ENCODE results near the gene SCG3.

The SCG3 gene

DNA sequence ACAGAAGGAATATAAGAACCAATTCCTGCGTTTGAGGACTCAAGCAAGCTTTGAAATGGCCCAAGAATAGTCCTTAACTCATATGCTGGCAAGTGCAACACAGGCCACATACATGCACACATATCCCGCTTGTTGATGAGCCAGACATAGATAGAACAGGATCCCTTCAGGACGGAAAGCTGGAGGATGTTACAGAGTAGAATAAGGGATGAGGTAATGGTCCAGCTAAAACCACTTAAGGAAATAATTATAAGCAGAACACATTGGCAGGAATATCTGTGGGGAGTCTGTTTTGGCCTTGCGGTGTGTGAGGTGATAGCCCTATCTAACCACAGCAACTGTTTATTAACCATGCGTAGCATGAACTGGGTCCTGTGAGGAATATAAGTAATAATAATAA lies 25.0 kb downstream of the SCG3 start:
- H3K4me3 ChIP-seq (ENCODE audit: low read depth, low read length): no peak overlapping the region
- TF ChIP-seq, protein P1, sequence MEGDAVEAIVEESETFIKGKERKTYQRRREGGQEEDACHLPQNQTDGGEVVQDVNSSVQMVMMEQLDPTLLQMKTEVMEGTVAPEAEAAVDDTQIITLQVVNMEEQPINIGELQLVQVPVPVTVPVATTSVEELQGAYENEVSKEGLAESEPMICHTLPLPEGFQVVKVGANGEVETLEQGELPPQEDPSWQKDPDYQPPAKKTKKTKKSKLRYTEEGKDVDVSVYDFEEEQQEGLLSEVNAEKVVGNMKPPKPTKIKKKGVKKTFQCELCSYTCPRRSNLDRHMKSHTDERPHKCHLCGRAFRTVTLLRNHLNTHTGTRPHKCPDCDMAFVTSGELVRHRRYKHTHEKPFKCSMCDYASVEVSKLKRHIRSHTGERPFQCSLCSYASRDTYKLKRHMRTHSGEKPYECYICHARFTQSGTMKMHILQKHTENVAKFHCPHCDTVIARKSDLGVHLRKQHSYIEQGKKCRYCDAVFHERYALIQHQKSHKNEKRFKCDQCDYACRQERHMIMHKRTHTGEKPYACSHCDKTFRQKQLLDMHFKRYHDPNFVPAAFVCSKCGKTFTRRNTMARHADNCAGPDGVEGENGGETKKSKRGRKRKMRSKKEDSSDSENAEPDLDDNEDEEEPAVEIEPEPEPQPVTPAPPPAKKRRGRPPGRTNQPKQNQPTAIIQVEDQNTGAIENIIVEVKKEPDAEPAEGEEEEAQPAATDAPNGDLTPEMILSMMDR (IDR thresholded peaks at IDR 0.05; ENCODE audit: low read depth, low read length): no peak

DNA sequence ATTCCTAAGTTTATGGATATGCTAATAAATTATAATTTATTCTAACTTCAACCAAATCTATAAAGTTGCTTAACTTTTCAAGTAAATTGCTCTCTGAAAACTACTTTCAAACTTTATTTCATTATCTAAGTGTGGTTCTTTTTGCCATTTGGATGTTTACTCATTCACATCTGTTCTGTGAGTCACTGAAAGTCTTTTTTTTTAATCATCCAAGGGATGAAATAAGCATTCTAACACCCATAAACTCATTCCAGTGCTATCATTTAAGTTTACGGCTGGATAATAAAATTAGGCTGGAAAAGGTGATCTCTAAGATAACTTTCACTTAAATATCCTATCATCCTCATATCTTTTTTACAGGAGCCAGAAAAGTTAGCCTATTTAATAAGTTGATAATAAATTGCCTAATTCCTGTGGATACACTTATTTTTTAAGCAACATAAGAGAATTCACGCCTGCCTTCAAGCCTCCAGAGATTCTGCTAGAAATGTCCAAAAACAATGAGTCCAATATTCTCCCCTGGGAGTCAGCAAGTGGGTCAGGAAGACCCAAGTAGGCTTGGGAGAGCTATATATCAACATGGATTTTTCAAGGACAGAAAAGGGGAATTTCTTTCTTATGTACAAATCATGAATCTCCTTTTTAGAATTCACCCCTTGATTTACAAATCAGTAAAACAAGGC lies 25.8 kb downstream of the SCG3 start:
- TF ChIP-seq, protein P1 (IDR thresholded peaks at IDR 0.05; ENCODE audit: low read depth, low read length): no peak

DNA sequence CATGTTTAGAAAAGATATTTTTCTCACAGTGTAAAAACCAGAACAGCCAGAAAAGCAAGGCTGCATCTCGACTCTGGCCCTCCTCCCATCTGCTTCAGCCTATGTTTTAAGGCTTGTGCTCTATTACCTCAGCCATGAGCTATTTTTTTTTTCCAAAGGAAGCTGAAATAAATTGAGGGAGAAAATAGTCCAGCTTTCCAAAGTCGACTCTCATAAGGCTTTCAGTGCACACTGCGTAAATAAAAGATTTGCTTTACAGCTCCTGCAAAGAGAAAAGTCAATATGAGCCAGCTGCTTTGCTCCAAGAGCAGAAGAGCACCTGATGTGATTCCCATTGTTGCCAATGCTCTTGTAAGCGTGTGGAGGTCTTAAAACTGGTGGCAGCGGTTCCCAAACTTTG lies 26.7 kb downstream of the SCG3 start:
- no peak overlapping the region for H3K4me3 ChIP-seq (ENCODE audit: low read depth, low read length)
- TF ChIP-seq, protein P1 (IDR thresholded peaks at IDR 0.05; ENCODE audit: low read depth, low read length): no peak

More for the DNA sequence above, 25.8 kb downstream of the SCG3 start:
- H3K4me3 ChIP-seq (ENCODE audit: low read depth, low read length): no peak overlapping the region

DNA sequence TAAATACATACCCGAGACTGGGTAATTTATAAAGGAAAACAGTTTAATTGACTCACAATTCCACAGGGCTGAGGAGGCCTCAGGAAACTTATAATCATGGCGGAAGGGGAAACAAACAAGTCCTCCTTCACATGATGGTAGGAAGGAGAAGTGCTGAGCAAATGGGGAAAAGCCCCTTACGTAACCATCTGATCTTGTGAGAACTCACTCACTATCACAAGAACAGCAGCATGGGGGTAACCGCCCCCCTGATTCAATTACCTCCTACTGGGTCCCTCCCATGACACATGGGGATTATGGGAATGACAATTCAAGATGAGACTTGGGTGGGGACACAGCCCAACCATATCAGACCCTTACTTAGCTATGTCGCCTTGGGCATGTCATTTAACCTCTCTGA lies 27.7 kb downstream of the SCG3 start:
- H3K4me3 ChIP-seq (ENCODE audit: low read depth, low read length): no peak overlapping the region
- TF ChIP-seq, protein P1 (IDR thresholded peaks at IDR 0.05; ENCODE audit: low read depth, low read length): no peak

DNA sequence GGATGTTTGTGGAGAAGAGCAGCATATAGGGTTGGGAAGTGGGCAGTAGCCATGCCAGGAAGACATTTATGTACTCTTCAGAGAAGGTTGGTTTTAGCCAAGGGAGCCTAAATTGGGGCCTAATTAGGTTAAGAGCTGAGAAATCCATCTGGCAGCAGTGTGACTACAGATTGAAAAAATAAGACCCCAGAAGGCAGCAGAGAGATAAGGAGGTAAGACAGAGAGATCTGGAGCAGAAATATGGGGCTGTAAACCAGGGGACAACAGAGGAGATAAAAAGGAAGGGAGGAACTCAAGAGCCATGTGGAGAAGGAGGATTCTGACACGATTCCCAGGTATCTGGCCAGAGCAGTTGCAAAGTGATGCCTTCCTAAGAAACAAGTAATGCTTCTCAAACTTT lies 32.9 kb downstream of the SCG3 start:
- TF ChIP-seq, protein P1 (IDR thresholded peaks at IDR 0.05; ENCODE audit: low read depth, low read length): no peak
- H3K4me3 ChIP-seq (ENCODE audit: low read depth, low read length): no peak overlapping the region

DNA sequence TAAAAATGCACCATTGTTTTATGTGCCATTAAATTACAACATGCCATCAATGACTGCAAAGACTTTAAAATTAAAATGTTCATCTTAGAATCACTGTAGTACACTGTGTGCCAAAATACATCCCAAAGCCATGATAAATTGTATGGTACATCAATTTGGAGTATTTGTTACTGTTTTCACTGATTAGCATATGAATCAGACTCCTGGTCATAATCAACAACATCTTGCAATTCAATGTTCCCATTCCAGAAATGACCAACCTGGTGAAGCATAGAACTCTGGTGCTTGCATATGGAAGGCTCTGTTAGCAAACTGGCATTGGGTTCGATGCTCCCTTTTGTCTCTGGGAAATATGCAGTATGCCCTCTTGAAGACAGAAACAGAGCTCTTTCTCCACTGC lies 33.6 kb downstream of the SCG3 start:
- H3K4me3 ChIP-seq (ENCODE audit: low read depth, low read length): no peak overlapping the region
- TF ChIP-seq, protein P1 (IDR thresholded peaks at IDR 0.05; ENCODE audit: low read depth, low read length): no peak

DNA sequence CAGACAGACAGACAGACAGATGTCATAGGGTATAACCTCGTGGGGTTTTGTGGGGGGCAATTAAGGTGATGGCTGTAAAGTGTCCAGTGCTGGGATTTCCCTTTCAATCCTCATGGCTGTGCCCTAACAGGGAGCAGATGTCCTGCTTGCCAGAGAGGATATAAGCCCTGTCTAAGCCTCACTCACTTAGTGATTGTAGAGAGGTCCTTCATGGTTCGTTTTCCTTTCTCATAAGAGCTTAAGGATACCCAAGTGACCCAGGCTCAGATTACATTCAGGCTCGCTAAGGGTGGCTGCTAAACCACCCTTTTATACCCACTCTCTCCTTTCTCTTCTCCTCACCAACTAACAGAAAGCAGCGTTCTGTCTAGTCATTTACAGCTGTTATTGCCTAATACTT lies 36.9 kb downstream of the SCG3 start:
- TF ChIP-seq, protein P1 (IDR thresholded peaks at IDR 0.05; ENCODE audit: low read depth, low read length): no peak

More for the DNA sequence above, 36.9 kb downstream of the SCG3 start:
- H3K4me3 ChIP-seq (ENCODE audit: low read depth, low read length): no peak overlapping the region
